Adrenal gland (tissue), 12 donors: ENCODE data around the gene PLOD2. TPM values are rescaled to one million over a fixed set of nuclear protein-coding genes. Genes with fewer than 3 reads are reported as not detected.

Experiments
- DNase-seq, 7 donors: peaks; one replicate each; pipeline ENCODE4 v3.0.0-alpha.2; 2019 to 2020
- H3K27ac ChIP-seq, 5 donors: fragments of 200-600 bp; sonication (generic) in 4 of 5; 1 replicate in 3 of 5; 2 replicates in 2 of 5; pipeline versions ENCODE4 v1.5.1 to v1.8.0; 2016 to 2020; ENCODE audit warnings: mild to moderate bottlenecking in 1 of 5
- H3K27me3 ChIP-seq: fragments of 200-600 bp; 2 replicates; pipeline ENCODE4 v1.8.0; 2021
- H3K36me3 ChIP-seq, 2 donors: fragments of 200-600 bp; replicated peaks in 1 of 2; 1 replicate in 1 of 2; 2 replicates in 1 of 2; pipeline versions ENCODE4 v1.5.1 to v1.8.0; 2018 to 2022
- H3K4me1 ChIP-seq, 2 donors: fragments of 200-600 bp; replicated peaks in 1 of 2; 1 replicate in 1 of 2; 2 replicates in 1 of 2; pipeline versions ENCODE4 v1.5.1 to v1.8.0; 2018 to 2021
- H3K4me3 ChIP-seq, 4 donors: fragments of 200-600 bp; sonication (generic) in 3 of 4; one replicate each; pipeline ENCODE4 v1.5.1; 2016 to 2018
- H3K9me3 ChIP-seq, 3 donors: fragments of 200-600 bp; sonication (generic) in 1 of 3; replicated peaks in 1 of 3; 1 replicate in 2 of 3; 2 replicates in 1 of 3; pipeline versions ENCODE4 v1.5.1 to v1.8.0; 2016 to 2021
- POLR2A ChIP-seq, 2 donors: fragments of 450-650 bp; IDR thresholded peaks; one replicate each; pipeline ENCODE4 v1.6.1; 2017; ENCODE audit warnings: antibody characterized with exemption in 2 of 2, mild to moderate bottlenecking in 2 of 2, moderate library complexity in 1 of 2
- WGBS, 4 donors: extraction: QIAGEN DNeasy Blood & Tissue Kit in 2 of 4; methylation state at CpG; one replicate each; pipeline versions ENCODE4 v1.1.5 to v1.1.7; 2013 to 2017; 5-methylcytosine and 5-hydroxymethylcytosine counted together
- intact Hi-C, 2 donors: fragments of 100-400 bp; cut with DNase I; formaldehyde crosslinking; loops; one replicate each; pipeline versions ENCODE4 v1.14.1 to v1.15.0; 2022 to 2023
- polyA plus RNA-seq, 3 donors: library from polyadenylated mRNA; stranded (reverse); fragments of 200-250 nt in 2 of 3; fragments of 350-450 nt in 1 of 3; fragmentation: Illumina TruSeq in 1 of 3; extraction: RNeasy Lipid Tissue Mini Kit (QIAGEN cat#74804) in 1 of 3; gene quantifications; one replicate each; pipeline ENCODE4 v1.2.3, GENCODE V29; 2013 to 2014
- total RNA-seq, 9 donors: library from RNA; depleted of rRNA in 4 of 9; stranded (reverse); fragments of >200 nt in 4 of 9; fragments of 120-200 nt in 1 of 9; fragmentation: NEBNext Ultra II Directional in 1 of 9; extraction: Animal tissue kit (Norgen Biotek cat#: 25700) in 1 of 9; gene quantifications; one replicate each; pipeline versions ENCODE4 v1.1.0 to v1.2.4, GENCODE V29; 2013 to 2023
- TF ChIP-seq, protein P1 (sequence below), 6 experiments: fragments of 450-650 bp in 4 of 6; fragments of 200-600 bp in 2 of 6; sonication (generic) in 1 of 6; IDR thresholded peaks; 1 replicate in 5 of 6; 2 replicates in 1 of 6; pipeline versions ENCODE4 v1.5.1 to v1.8.0; 2016 to 2021; ENCODE audit warnings: antibody characterized with exemption in 6 of 6, mild to moderate bottlenecking in 2 of 6, moderate library complexity in 1 of 6
- donor health status: healthy with polysubstance abuse.
- donor health status: Bipolar disorder and iron deficiency.
- donor health status: DM: yes; HTN: yes; CAD: no.
- donor health status: DM: no; HTN: no; CAD: no.
- donor health status: DM: no; HTN: no; CAD: no.
- donor health status: DM: yes; HTN: yes; CAD: no.

PLOD2 gene
- total and polyA plus RNA-seq, 12 donors, result 23.1 to 79.0 (median 41.7) TPM

DNA sequence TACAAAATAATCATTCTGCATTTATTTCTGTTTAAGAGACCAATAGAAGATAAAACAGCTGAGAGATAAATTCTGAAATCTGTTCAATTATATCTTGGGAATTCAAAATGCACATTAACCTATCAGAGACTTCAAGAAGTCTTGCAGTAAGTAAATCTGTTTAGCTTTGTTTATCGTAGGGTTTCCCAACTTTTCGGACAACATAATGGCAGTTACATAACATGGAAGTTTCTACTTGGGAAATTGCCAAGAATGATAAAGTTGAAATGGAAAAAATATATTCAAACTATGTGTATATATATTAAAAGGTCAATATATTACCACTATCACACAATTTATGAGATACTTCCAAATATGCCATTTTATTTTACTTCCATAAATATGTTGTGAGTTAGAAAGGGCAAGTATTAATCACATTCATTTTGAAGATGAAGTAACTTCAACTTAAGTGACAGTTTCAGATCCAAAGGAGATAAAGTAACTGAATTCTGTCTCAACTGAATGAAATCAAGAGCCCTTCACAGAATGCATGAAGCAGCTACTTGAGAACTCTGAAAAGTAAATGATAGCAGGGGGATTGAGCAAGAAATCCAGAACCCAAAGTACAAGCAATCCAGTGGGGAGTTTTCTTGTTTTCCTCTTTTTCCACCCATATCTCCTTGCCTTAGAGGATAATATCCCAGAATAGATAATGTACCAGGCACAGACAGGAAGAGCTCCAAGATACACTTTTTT lies 108.8 kb downstream of the PLOD2 start:
- 74 to 77% (median 75%) methylated on average over 2 of the region's 2 CpGs for WGBS, 4 donors
- intact Hi-C loops, result no loop called here

DNA sequence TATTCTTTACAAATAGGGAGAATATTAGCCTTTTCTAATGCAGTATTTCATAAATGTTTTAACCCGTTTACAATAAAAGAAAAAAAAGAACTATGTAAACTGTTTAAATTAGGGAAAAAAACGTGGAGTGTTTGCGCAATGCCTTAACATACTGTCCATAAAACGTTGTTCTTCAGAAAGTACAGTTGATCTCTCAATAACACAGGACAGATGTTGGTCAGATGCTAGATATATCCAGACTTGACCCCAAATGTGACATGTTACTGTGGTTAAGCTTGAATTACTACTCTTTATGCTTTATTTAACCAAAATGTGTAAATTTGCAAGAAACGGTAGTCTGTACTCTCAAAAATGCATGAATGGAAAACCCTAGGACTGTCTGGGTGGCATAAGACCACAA lies 110.3 kb downstream of the PLOD2 start:
- intact Hi-C loops, result no loop called here
- H3K4me1 ChIP-seq, result no peaks in the 10 kb centered on the region
- no peak for DNase-seq
- H3K4me3 ChIP-seq, result no peak overlapping the region
- H3K27me3 ChIP-seq, result no peaks in the 10 kb centered on the region
- TF ChIP-seq POLR2A (IDR thresholded peaks at IDR 0.05), result no peak
- TF ChIP-seq, protein P1, sequence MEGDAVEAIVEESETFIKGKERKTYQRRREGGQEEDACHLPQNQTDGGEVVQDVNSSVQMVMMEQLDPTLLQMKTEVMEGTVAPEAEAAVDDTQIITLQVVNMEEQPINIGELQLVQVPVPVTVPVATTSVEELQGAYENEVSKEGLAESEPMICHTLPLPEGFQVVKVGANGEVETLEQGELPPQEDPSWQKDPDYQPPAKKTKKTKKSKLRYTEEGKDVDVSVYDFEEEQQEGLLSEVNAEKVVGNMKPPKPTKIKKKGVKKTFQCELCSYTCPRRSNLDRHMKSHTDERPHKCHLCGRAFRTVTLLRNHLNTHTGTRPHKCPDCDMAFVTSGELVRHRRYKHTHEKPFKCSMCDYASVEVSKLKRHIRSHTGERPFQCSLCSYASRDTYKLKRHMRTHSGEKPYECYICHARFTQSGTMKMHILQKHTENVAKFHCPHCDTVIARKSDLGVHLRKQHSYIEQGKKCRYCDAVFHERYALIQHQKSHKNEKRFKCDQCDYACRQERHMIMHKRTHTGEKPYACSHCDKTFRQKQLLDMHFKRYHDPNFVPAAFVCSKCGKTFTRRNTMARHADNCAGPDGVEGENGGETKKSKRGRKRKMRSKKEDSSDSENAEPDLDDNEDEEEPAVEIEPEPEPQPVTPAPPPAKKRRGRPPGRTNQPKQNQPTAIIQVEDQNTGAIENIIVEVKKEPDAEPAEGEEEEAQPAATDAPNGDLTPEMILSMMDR (IDR thresholded peaks at IDR 0.05), result no peak
- WGBS, 4 donors, result 83 to 89% (median 86%) methylated on average over 5 of the region's 5 CpGs
- no peak overlapping the region for H3K27ac ChIP-seq
- no peaks in the 10 kb centered on the region for H3K36me3 ChIP-seq
- peaks cover 0 to 10% (median 0%) of the 10 kb centered on the region in 3 donors for H3K9me3 ChIP-seq

More for the DNA sequence above, 108.8 kb downstream of the PLOD2 start:
- Histone ChIP-seq H3K27me3 (no peaks in the 10 kb centered on the region), H3K9me3 (peaks cover 0 to 10% (median 0%) of the 10 kb centered on the region in 3 donors), H3K4me1 (no peaks in the 10 kb centered on the region), H3K27ac (no peak overlapping the region), H3K4me3 (no peak overlapping the region), H3K36me3 (no peaks in the 10 kb centered on the region)
- no peak for DNase-seq
- TF ChIP-seq POLR2A (IDR thresholded peaks at IDR 0.05), result no peak
- TF ChIP-seq, protein P1 (IDR thresholded peaks at IDR 0.05), result no peak

DNA sequence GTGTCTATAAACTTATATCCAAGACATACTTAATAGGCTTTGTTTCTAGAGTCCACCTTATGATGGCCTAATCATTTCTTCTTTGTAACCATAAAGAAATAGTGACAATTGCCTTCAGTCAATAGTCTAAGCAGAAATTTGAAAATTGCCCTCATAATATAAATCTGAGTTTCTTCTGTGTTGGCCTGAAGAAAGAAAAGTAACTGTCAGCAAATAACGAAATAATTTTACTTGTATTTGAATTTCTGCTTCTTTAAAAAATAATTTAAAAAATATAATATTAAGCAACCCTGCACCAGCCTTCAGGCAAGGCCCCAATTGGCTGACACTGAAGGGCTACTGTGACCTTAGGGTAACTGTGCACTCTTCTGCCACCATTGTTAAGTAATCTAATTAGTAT lies 113.5 kb downstream of the PLOD2 start:
- intact Hi-C loops, result no loop called here
- Histone ChIP-seq H3K27me3 (no peaks in the 10 kb centered on the region), H3K4me3 (no peak overlapping the region), H3K27ac (no peak overlapping the region), H3K4me1 (no peaks in the 10 kb centered on the region), H3K9me3 (no peaks in the 10 kb centered on the region), H3K36me3 (no peaks in the 10 kb centered on the region)
- DNase-seq, result no peak
- WGBS, 4 donors, result 72 to 95% (median 81%) methylated on average over 1 of the region's 1 CpG
- no peak for TF ChIP-seq POLR2A (IDR thresholded peaks at IDR 0.05)
- TF ChIP-seq, protein P1 (IDR thresholded peaks at IDR 0.05), result no peak

GRCh38 chr3:146044046-146044445 lies 116.9 kb downstream of the PLOD2 start:
- Histone ChIP-seq H3K36me3 (no peaks in the 10 kb centered on the region), H3K4me1 (no peaks in the 10 kb centered on the region), H3K9me3 (no peaks in the 10 kb centered on the region), H3K27me3 (no peaks in the 10 kb centered on the region), H3K4me3 (no peak overlapping the region), H3K27ac (no peak overlapping the region)
- no peak for DNase-seq
- TF ChIP-seq, protein P1 (IDR thresholded peaks at IDR 0.05), result no peak
- no peak for TF ChIP-seq POLR2A (IDR thresholded peaks at IDR 0.05)
- intact Hi-C loops, result no loop called here
